ENCODE measurements around the gene SPRR5.

- TF ChIP-seq CTCF (IDR thresholded peaks at IDR 0.05; ENCODE audit: insufficient read depth, low read depth, low read length) (no peak), EZH2 (IDR thresholded peaks at IDR 0.05; ENCODE audit: insufficient read depth, low read length) (no peak)
These were observed 22.8 kb upstream of the SPRR5 start for GRCh38 chr1:152924191-152924590.
